Lower lobe of right lung (tissue), 2 donors: ENCODE results near the gene DCAF8. TPM values are rescaled to one million over a fixed set of nuclear protein-coding genes. Genes with fewer than 3 reads are reported as not detected.

ENCODE experiments used
- ATAC-seq, 2 donors: fragments of 200-7000 bp; cut with Tn5 transposase; one replicate each; pipeline ENCODE4 v1.9.1; 2020 to 2022; ENCODE audit warnings: mild to moderate bottlenecking in 2 of 2, moderate library complexity in 2 of 2
- DNase-seq: peaks from one replicate; pipeline ENCODE4 v3.0.0-alpha.2; 2020
- H3K27ac ChIP-seq: fragments of 200-600 bp; one replicate; pipeline ENCODE4 v1.8.0; 2022
- H3K27me3 ChIP-seq: fragments of 200-600 bp; one replicate; pipeline ENCODE4 v1.8.0; 2022; ENCODE audit warnings: low read depth
- H3K36me3 ChIP-seq: fragments of 200-600 bp; one replicate; pipeline ENCODE4 v1.8.0; 2022; ENCODE audit warnings: mild to moderate bottlenecking
- H3K4me1 ChIP-seq: fragments of 200-600 bp; one replicate; pipeline ENCODE4 v1.8.0; 2022
- H3K4me3 ChIP-seq: fragments of 200-600 bp; one replicate; pipeline ENCODE4 v1.8.0; 2022; ENCODE audit warnings: mild to moderate bottlenecking
- H3K9me3 ChIP-seq: fragments of 200-600 bp; one replicate; pipeline ENCODE4 v1.8.0; 2022
- intact Hi-C: fragments of 100-400 bp; cut with DNase I; formaldehyde crosslinking; loops from one replicate; pipeline ENCODE4 v1.11.0; 2022
- total RNA-seq: library from RNA; stranded (reverse); fragmentation: NEBNext Ultra II Directional; extraction: Animal tissue kit (Norgen Biotek cat#: 25700); gene quantifications from one replicate; pipeline ENCODE4 v1.2.1, GENCODE V29; 2021
- TF ChIP-seq, protein P1 (sequence below): fragments of 200-600 bp; IDR thresholded peaks from one replicate; pipeline ENCODE4 v1.8.0; 2022; ENCODE audit warnings: antibody characterized with exemption, mild to moderate bottlenecking
- donor health status: DM: no; HTN: yes; CAD: no; lungs with severe emphysema.

Gene DCAF8
- total RNA-seq, 1 donor from 2014 or later, result 114 TPM

DNA sequence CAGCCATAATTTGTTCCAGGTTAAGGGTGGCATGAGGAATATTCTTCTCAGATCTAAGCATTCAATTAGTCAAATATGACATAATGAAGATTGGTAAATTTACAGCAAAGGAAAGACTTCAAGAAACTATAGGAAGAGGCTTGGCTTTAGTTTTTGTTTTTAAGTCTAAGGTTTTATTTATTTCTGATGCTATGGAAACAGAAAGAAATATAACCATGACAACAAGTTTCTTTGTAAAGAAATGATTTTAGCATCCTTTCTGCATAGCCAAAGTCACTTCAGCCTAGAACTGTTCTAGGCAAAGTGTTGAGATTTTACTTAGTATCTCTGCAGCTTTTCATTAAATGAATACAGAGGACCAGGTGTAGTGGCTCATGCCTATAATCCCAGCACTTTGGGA, 29.4 kb downstream of the DCAF8 start:
- intact Hi-C loops, result no loop called here
- H3K9me3 ChIP-seq, result no peaks in the 10 kb centered on the region
- no peaks in the 10 kb centered on the region for H3K27me3 ChIP-seq
- H3K4me1 ChIP-seq, result no peaks in the 10 kb centered on the region
- H3K27ac ChIP-seq, result no peak overlapping the region
- peaks cover 97% of the 10 kb centered on the region for H3K36me3 ChIP-seq
- DNase-seq (no peak), ATAC-seq (no peak)
- TF ChIP-seq, protein P1, sequence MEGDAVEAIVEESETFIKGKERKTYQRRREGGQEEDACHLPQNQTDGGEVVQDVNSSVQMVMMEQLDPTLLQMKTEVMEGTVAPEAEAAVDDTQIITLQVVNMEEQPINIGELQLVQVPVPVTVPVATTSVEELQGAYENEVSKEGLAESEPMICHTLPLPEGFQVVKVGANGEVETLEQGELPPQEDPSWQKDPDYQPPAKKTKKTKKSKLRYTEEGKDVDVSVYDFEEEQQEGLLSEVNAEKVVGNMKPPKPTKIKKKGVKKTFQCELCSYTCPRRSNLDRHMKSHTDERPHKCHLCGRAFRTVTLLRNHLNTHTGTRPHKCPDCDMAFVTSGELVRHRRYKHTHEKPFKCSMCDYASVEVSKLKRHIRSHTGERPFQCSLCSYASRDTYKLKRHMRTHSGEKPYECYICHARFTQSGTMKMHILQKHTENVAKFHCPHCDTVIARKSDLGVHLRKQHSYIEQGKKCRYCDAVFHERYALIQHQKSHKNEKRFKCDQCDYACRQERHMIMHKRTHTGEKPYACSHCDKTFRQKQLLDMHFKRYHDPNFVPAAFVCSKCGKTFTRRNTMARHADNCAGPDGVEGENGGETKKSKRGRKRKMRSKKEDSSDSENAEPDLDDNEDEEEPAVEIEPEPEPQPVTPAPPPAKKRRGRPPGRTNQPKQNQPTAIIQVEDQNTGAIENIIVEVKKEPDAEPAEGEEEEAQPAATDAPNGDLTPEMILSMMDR, result no peak
- no peak overlapping the region for H3K4me3 ChIP-seq

DNA sequence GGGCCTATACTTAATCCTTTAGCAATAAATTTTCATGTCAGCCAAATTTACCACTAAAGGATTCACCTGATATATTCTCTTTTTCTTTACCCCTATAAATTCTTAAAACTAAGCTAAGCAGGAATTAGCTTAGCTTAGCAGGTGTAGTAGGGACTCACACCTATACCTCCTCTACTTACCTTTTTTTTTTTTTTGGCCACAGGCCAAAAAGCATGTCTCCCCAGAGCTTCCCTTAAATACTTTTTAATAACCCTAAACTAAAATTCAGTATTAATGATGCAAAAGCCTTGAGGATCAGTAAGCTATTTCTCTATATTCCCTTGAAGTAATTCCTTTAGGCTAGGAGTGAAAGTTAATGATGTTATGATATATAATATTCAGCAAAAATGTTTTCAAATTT, 33.9 kb downstream of the DCAF8 start:
- no peak for ATAC-seq
- Histone ChIP-seq H3K27ac (no peak overlapping the region), H3K27me3 (no peaks in the 10 kb centered on the region), H3K4me3 (no peak overlapping the region), H3K4me1 (peaks cover 11% of the 10 kb centered on the region), H3K9me3 (no peaks in the 10 kb centered on the region), H3K36me3 (peaks cover 100% of the 10 kb centered on the region)
- TF ChIP-seq, protein P1, result no peak
- no peak for DNase-seq
- intact Hi-C loops, result no loop called here

DNA sequence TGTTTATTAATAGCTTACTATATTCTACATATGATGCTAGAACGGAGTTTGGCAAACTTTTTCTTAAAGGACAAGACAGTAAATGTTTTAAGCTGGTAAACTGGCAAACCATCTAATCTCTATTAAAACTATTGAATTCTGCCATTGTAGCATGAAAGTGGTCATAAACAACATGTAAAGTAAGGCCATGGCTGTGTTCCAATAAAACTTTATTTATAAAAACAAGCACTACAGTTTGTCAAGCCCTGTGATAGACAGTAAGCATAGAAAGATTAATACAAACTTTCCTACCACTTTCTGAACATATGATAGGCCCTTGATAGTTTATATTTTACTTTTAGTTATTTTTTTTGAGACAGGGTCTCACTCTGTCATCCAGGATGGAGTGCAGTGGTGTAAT, 34.8 kb downstream of the DCAF8 start:
- peaks cover 100% of the 10 kb centered on the region for H3K36me3 ChIP-seq
- TF ChIP-seq, protein P1, result no peak
- intact Hi-C loops, result no loop called here

DNA sequence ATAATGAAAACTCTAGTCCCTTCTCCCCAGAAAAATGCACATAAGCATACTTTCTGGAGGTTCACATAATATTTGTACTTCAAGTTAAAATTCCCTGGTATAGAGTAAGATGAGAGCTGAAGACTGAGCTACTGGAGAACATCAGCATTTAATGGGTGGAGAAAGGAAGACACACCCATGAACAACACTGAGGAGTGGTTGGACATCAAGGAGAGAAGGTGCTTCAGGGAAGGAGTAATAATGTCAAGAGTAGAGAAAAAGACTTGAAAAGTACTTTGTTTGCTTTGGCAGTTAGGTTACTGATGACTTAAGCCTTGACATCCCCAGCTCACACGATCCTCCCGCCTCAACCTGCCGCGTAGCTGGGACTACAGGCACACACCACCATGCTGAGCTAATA, 35.3 kb downstream of the DCAF8 start:
- H3K4me1 ChIP-seq, result peaks cover 11% of the 10 kb centered on the region
- H3K36me3 ChIP-seq, result peaks cover 100% of the 10 kb centered on the region
- no peaks in the 10 kb centered on the region for H3K9me3 ChIP-seq
- DNase-seq (no peak), ATAC-seq (peak; percentile 78 to 81)
- H3K27me3 ChIP-seq, result no peaks in the 10 kb centered on the region
- H3K27ac ChIP-seq, result no peak overlapping the region
- no peak overlapping the region for H3K4me3 ChIP-seq
- TF ChIP-seq, protein P1, result no peak
- intact Hi-C loops, result no loop called here

More for the DNA sequence above, 34.8 kb downstream of the DCAF8 start:
- Histone ChIP-seq H3K4me3 (no peak overlapping the region), H3K27ac (no peak overlapping the region), H3K27me3 (no peaks in the 10 kb centered on the region), H3K4me1 (peaks cover 11% of the 10 kb centered on the region), H3K9me3 (no peaks in the 10 kb centered on the region)
- DNase-seq (no peak), ATAC-seq (no peak)

DNA sequence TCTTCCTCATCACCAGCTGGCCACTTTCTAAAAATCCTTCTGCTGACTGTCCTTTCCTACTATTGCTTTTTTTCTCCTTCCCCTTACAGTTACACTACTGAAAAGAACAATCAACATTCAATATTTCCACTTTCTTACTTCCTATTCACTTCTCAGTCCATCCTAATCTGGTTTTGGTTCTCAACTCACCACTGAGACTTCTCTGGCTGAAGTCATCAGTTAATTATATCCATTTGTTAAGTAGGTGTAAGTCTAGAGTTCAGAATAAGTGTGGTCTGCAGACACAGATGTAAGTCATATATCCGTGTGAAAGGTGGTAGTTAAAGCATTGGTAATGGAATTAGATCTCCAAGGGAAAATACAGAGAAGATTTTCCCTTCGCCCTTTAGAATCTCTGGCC, 35.7 kb downstream of the DCAF8 start:
- intact Hi-C loops, result no loop called here
- Histone ChIP-seq H3K27me3 (no peaks in the 10 kb centered on the region), H3K27ac (no peak overlapping the region), H3K4me3 (no peak overlapping the region), H3K4me1 (peaks cover 11% of the 10 kb centered on the region), H3K9me3 (no peaks in the 10 kb centered on the region), H3K36me3 (peaks cover 100% of the 10 kb centered on the region)
- TF ChIP-seq, protein P1, result no peak
- no peak for ATAC-seq
- no peak for DNase-seq

DNA sequence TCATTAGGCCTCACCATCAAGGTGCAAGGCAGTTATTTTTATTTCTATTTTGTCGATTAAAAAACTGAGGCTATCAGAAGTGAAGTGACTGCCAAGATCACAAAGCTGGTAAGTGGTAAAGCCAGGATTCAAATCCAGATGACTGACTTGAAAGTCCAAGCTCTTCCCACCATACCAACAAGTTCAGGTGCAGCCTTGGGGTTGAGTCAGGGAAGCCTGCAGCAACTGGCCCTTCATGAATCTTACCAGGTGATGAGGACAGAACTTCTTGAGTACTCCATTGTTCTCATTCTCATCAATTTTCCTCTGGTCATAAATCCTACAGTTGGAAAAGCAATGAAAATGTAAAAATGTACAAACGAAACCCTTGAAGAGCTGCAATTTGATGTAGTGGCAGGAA, 37.0 kb downstream of the DCAF8 start:
- H3K27me3 ChIP-seq, result no peaks in the 10 kb centered on the region
- DNase-seq (no peak), ATAC-seq (no peak)
- intact Hi-C loops, result no loop called here
- no peaks in the 10 kb centered on the region for H3K9me3 ChIP-seq
- peaks cover 11% of the 10 kb centered on the region for H3K4me1 ChIP-seq
- TF ChIP-seq, protein P1, result no peak
- no peak overlapping the region for H3K4me3 ChIP-seq
- H3K27ac ChIP-seq, result no peak overlapping the region
- peaks cover 100% of the 10 kb centered on the region for H3K36me3 ChIP-seq
